Inferior parietal cortex (tissue), 1 donor: ENCODE results near the gene LRRC46.

Experiments
- DNase-seq: peaks from one replicate; pipeline ENCODE4 v3.0.0-alpha.2; 2016; ENCODE audit errors: extremely low spot score

Gene LRRC46

GRCh38 chr17:47875011-47875985, 43.8 kb downstream of the LRRC46 start:
- DNase-seq: no peak

DNA sequence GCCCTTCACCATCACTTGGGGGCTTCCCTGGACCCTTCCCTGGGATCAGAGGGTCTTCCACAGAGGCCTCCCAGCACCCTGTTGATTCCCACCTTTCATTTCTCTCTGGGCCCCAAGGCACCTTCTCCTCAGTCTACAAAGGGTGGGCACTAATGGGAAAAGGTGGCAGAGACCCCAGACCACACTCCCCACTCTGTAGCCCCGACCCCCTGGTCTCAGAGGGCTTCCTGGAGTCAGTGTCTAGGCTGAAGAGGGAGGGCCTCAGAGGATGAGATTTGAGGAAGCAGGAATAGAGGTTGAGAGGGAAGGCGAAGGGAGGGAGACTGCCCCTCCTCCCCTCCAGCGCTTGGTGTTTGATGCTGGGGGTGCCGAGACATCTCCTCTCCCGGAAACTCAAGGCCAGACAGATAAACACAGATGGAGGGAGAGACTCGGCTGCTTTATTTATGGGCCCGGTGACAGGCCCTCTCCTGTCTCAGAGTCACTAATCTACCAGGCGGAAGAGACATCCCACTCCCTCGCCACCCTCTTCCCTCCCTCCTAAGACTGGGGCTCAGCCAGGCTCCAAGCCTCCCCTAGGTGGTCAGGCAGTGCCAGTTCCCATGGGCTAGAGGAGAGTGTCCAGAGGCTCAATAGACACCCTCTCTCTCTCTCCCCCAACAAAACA, 46.0 kb downstream of the LRRC46 start:
- DNase-seq: no peak

DNA sequence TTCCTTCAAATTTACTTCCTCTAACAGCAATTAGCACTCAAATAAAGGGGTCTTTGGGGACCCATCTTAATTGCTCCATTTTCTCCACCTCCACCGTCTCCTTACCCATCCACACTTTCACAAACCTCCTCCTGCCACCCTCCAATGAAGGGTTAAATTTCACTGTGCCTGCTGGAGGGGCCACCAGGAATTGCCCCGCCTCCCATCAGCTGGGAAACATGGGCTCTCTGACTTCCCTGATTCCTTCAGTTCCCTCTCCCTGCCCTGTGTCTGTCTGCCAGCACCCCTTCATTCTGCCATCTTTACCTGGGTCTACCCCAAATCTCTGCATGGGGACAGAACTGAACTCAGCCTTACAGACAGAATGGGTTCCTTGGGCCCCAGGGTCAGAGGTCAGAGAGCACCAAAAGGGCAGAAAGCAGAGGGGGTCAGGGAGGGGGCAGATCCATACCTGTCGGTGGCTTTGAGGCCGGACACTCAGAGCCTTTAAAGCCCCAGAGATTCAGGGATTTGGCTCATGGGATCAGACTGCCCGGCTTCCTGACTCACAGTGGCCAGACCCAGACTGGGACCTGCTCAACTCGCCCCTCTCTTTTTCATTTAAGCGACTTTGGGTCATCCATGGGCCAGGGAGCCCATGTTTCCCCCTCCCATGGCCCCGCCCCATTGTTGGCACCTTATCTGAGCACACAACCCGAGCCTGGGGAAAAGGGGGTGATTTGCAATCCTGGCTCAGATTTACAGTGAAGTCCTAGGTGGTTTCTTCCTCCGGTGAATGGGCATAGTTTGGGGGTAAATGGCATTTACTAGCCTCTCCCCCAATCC, 46.9 kb downstream of the LRRC46 start:
- DNase-seq: no peak

DNA sequence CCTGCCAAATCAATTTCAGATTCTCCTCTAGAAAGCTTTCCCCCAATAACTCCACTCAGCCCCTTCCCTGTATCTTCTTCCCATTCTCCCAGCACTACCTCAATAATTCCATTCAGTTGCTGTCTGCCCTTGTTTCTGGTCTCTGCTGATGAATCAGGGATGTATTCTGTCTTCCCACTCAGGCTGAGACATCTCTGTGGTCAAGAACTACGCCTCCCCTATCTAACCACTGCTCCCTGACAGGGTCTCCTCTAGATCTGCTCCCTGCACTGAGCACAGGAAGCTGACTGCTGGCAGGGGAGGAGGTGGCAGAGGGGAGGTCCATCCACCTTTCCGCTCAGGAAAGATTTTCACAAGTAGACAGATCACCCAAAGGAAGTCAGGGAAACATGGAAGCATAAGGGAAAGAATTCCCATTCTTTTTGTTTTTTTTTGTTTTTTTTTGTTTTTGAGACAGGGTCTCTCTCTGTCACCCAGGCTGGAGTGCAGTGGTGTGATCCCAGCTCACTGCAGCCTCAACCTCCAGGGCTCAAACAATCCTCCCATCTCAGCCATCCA, 47.6 kb downstream of the LRRC46 start:
- no peak for DNase-seq

DNA sequence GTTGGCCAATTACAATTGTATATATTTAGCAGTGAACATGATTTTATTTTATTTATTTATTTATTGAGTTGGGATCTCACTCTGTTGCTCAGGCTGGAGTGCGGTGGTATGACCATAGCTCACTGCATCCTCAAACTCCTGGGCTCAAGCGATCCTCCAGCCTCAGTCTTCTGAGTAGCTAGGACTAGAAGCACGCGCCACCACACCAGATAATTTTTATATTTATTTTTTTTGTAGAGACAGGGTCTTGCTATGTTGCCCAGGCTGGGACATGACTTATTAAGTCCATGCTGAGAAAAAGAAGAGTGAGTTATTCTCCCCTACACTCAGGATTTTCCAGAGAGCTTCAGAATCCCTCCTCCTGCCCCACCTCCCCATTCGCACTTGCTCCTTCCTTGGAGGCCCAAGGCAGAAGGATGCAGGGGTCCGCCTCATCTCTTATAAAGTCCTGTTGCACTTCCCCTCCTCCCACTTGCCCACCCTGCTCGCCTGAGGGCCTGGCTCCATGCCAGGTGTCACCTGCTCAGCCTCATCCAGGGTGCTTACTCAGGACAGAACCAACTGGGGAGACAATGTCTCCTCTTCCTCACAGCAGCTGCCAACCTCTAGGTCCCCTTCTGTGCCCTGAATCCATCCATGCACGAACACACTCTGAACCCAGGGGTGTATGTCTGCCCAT, 48.4 kb downstream of the LRRC46 start:
- no peak for DNase-seq

DNA sequence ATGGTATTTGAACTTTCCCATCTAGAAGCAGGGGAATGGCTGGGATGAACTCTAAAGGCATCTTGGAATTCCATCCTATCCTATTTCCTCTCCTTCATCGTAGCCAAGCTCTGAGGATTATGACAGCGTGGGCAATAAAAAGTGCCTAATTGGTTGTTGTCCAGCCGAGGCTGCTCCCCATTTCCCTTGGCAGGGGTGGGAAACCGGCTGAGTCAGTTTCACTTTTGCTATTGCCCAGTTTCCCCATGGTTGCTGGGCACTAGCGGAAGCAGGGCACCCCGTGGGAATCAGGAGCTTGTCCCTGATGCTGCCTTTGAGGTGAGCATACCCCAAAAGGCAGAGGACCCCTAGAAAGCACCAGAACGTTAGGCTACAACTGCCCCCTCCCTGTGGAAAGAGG, 50.8 kb downstream of the LRRC46 start:
- no peak for DNase-seq

DNA sequence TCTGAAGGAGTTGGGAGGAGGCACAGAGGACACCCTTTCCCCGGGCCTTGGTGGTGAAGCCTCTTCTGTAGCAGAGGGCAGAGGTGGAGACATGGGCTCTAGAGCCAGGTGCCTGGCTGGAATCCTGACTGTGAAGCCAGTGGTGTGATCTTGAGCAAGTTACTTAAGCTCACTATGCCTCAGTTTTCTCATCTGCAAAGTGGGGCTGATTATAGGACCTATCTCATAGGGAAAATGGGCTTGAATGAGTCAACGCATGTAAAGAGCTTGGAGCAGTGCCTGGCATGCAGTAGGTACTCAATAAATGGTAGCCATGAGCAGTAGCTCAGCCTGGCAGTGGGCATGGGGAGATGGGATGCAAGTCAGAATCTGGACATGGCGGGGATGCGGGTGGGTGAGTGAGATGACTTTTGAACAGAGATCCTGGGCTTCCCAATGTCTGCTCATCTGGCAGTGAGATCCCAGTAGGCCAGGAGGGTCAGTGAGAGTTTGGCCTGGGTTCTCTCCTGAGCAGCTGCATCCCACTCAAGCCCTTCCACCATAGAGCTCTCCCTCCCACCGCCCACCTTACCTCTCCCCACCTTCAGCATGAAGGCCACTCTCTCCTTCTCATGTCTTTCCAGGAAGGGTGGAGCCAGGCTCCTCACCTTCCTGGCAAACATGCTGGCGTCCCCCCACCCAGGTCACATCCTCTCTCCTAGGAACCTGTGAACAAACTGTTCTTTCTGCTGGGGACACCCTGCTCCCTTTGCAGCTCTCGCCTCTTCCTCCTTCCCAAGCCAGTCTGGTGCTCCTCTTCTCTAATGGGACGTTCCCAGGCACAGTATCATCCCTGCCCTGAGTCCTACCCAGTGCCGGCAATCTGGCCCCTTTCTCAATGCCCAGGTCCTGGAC, 51.5 kb downstream of the LRRC46 start:
- DNase-seq: no peak

DNA sequence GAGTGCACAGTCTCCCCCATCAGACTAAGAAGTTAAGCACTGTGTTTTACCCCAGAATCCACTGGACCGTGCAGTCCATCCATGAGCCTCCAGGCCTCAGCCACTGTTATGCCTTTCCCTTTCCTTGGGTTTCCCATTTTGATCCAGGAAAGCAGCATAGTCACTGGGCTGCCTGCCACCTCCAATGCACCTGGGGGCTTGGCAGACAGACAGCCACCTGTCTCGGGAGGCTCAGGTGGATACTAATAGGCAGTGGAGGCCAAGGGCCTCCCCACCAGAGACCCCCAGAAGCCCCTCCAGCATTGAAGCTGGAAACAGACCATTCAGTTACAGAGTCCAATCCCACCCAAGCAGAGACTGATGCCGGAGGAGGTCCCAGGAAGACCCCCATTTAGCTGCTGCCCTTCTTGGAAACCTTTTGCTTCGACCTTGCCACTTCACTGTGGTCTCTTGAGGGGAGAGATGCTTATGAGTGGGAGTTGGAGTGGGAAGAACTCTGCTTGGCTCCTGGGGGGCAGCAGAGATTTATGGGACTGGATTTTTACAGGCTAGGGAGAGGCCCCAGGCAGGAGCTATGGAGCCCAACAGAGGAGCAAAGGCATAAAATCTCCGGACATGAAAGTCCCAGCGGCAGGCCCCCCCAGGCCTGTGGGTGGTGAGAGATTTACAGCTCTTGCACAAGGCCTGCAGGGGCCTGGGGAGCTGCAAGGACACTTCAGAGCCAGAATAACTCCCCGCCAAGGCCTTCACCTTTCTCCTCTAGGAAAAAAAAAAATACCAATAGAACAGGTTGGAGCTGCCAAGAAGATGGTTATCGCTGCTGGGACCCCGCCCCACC, 52.3 kb downstream of the LRRC46 start:
- no peak for DNase-seq

DNA sequence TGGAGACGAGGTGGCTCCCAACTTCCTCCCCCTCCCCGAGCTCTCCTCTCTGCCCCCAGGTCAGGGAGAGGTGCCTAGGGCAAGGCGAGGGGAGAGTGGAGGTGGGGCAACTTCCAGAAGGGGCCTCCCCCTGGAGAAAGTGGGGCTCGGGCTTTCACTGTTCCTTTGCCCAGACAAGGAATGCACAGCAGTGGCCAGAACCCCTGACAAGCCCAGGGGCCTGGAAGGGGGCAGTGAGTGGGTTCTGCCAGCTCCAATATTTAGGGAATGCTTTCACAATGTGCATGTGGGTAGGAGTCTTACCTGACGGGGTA, 52.9 kb downstream of the LRRC46 start:
- DNase-seq: no peak

DNA sequence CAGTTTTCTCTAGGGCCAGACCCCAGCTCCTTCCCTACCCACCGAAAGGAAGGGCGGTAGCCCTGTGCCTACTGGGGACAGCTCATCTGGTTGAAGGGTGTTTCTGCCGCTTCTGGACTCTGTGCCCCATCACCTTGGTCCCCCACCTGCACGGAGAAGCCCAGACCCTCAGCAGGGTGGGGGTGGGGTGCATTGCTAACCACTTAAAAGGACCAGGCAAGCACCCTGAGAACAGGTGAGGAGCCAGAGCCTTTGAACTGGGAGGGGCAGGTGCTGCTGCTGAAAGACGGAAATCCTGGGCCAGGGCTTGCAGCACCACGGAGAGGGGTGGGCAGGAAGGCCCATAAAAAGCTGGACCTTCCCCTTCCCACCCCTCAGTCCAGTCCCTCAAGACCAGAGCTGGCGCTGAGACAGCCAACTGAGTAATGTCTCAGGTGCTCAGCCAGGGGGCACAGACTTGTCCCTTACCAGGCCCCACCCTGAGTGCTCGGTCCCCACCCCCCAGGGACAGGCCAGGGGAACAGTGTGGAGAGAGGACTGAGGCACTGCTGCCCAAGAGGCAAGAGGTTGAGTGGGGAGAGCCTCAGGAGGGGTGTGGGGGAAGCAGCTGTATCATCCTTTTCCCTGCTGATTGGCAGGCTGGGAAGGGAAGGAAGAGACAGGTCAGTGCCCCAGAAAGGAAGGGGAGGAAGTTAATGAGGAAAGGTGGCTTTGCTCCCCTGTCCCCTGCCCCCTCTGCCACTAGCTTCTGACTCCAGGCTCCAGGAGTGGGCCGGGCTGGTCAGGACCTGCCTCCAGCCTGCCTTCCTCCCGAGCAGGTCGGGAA, 53.6 kb downstream of the LRRC46 start:
- no peak for DNase-seq
